ENCODE results near the gene GULP1. TPM values are rescaled to one million over a fixed set of nuclear protein-coding genes. Genes with fewer than 3 reads are reported as not detected.

The GULP1 gene
- total and polyA plus RNA-seq, 2 of the 4 experiments (the other 2 are of a cell fraction), result 24.4 to 40.1 TPM

GRCh38 chr2:188599140-188599539 lies 307.5 kb downstream of the GULP1 start:
- Histone ChIP-seq H3K4ac (ENCODE audit: low read depth, low read length) (no peak overlapping the region), H2AK5ac (ENCODE audit: low read depth, low read length) (no peak overlapping the region), H4K20me1 (ENCODE audit: insufficient read depth, low read length) (no peaks in the 10 kb centered on the region), H2BK15ac (ENCODE audit: low read depth, low read length) (no peak overlapping the region), H3K9ac (ENCODE audit: low read depth, low read length) (no peak overlapping the region), H3K14ac (replicated peaks; ENCODE audit: low read depth, low read length) (no peak overlapping the region), H4K91ac (ENCODE audit: insufficient read depth, low read depth, low read length) (no peak overlapping the region), H3K79me1 (ENCODE audit: low read depth in 1 of 2, low read length in 2 of 2) (no peaks in the 10 kb centered on the region), H3K4me2 (ENCODE audit: low read depth, low read length) (no peak overlapping the region; the same call in 1 of the 2 replicates), H3K56ac (ENCODE audit: extremely low read depth, insufficient read depth, low read length) (no peak overlapping the region), H2AK9ac (replicated peaks; ENCODE audit: low read depth, low read length, poor library complexity) (no peak overlapping the region), H3K9me3 (ENCODE audit: control insufficient read depth, insufficient read depth, low read length) (no peaks in the 10 kb centered on the region), H3K23ac (ENCODE audit: low read depth, low read length) (no peak overlapping the region), H2BK5ac (ENCODE audit: low read depth, low read length, poor library complexity, severe bottlenecking) (no peak overlapping the region), H3K27me3 (ENCODE audit: control insufficient read depth, insufficient read depth, low read length) (no peaks in the 10 kb centered on the region), H2AFZ (replicated peaks; ENCODE audit: low read length, poor library complexity) (no peak overlapping the region), H4K8ac (ENCODE audit: low read depth in 2 of 2, low read length in 2 of 2) (no peak overlapping the region), H3K9me1 (ENCODE audit: insufficient read depth, low read length) (peaks cover 2% of the 10 kb centered on the region; the same call in 1 of the 2 replicates), H2BK120ac (ENCODE audit: low read depth, low read length) (0 out of 2 replicates have a peak overlapping the region, but pooled peaks have one; percentile 29), H3K27ac (ENCODE audit: insufficient read depth, low read length) (no peak overlapping the region), H3K18ac (ENCODE audit: low read depth, low read length) (no peak overlapping the region; the same call in 1 of the 2 replicates), H4K5ac (ENCODE audit: low read depth, low read length) (no peak overlapping the region), H3K4me3 (ENCODE audit: insufficient read depth, low read depth, low read length) (no peak overlapping the region), H3K36me3 (ENCODE audit: control insufficient read depth, insufficient read depth, low read length) (no peaks in the 10 kb centered on the region), H2BK20ac (ENCODE audit: low read depth, low read length) (no peak overlapping the region), H3K4me1 (ENCODE audit: control insufficient read depth, insufficient read depth, low read length) (peaks cover 2% of the 10 kb centered on the region; the same call in 1 of the 2 replicates)
- DNase-seq (peak; percentile 8), ATAC-seq (ENCODE audit: low read depth) (no peak)
- no TSS peak for BruUV-seq (replicated peaks)
- WGBS, 2 experiments (ENCODE audit: extremely low coverage in 2 of 2, insufficient read length in 1 of 2), result no CpG with 5 or more reads among the region's 2 CpGs
- dilution Hi-C loops (cut with HindIII; ENCODE audit: low sequenced_read_pairs, unreplicated experiment) (no loop called here), in situ Hi-C loops (cut with MboI; ENCODE audit: low sequenced_read_pairs) (no loop called here), intact Hi-C loops (cut with micrococcal nuclease) (loop anchor here (5.0 kb wide), 1 partner anchor 67 kb away; no protein-coding TSS in a partner anchor)
- ChIA-PET POLR2A (ENCODE audit: unreplicated experiment) (no interaction called here), CTCF (interaction anchor here (0.7 to 1.8 kb wide), 2 partner anchors 12 to 379 kb away, joined by 3 to 6 read pairs; no protein-coding TSS in a partner anchor)
- TF ChIP-seq RCOR1 (IDR thresholded peaks at IDR 0.05; ENCODE audit: insufficient replicate concordance, low read length) (no peak), POLR2A (IDR thresholded peaks at IDR 0.05; ENCODE audit: low read depth, low read length) (no peak), NFE2L2 (IDR thresholded peaks at IDR 0.05; ENCODE audit: low read depth, low read length) (no peak), CEBPB (IDR thresholded peaks at IDR 0.05; ENCODE audit: low read depth, low read length) (no peak), SMC3 (IDR thresholded peaks at IDR 0.05; ENCODE audit: low read depth, low read length) (no peak), FOS (IDR thresholded peaks at IDR 0.05; ENCODE audit: low read depth, low read length) (no peak), CHD1 (IDR thresholded peaks at IDR 0.05; ENCODE audit: low read depth, low read length) (no peak), RFX5 (IDR thresholded peaks at IDR 0.05; ENCODE audit: low read depth, low read length) (no peak), MXI1 (IDR thresholded peaks at IDR 0.05; ENCODE audit: borderline replicate concordance, low read depth, low read length) (no peak), BHLHE40 (IDR thresholded peaks at IDR 0.05; ENCODE audit: low read depth, low read length) (no peak), USF2 (IDR thresholded peaks at IDR 0.05; ENCODE audit: low read depth, low read length) (no peak), MAZ (IDR thresholded peaks at IDR 0.05; ENCODE audit: borderline replicate concordance, low read depth, low read length) (no peak), RAD21 (IDR thresholded peaks at IDR 0.05; ENCODE audit: low read length) (no peak)
